ENCODE measurements around the gene LRCH4.

Gene LRCH4

DNA sequence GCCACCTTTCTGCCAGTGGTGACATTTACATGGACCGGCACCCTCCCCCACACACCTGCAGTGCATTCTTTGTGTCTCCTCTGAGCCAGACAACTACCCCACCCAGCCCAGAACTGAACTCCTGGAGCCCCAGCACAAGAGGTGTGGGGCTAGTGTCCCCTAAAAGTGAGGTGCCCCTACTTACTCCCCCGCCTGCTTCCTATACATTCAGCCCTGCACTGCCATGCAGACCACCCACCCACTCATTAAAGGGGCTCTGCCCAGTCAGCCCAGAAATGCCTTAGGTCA is 14.2 kb downstream of the LRCH4 start:
- no peak overlapping the region for H3K4me3 ChIP-seq (ENCODE audit: low read depth, low read length)
- TF ChIP-seq, protein P1, sequence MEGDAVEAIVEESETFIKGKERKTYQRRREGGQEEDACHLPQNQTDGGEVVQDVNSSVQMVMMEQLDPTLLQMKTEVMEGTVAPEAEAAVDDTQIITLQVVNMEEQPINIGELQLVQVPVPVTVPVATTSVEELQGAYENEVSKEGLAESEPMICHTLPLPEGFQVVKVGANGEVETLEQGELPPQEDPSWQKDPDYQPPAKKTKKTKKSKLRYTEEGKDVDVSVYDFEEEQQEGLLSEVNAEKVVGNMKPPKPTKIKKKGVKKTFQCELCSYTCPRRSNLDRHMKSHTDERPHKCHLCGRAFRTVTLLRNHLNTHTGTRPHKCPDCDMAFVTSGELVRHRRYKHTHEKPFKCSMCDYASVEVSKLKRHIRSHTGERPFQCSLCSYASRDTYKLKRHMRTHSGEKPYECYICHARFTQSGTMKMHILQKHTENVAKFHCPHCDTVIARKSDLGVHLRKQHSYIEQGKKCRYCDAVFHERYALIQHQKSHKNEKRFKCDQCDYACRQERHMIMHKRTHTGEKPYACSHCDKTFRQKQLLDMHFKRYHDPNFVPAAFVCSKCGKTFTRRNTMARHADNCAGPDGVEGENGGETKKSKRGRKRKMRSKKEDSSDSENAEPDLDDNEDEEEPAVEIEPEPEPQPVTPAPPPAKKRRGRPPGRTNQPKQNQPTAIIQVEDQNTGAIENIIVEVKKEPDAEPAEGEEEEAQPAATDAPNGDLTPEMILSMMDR (IDR thresholded peaks at IDR 0.05; ENCODE audit: insufficient read depth, low read depth, low read length, missing control alignments): no peak
- no peak for DNase-seq (ENCODE audit: low read depth)

DNA sequence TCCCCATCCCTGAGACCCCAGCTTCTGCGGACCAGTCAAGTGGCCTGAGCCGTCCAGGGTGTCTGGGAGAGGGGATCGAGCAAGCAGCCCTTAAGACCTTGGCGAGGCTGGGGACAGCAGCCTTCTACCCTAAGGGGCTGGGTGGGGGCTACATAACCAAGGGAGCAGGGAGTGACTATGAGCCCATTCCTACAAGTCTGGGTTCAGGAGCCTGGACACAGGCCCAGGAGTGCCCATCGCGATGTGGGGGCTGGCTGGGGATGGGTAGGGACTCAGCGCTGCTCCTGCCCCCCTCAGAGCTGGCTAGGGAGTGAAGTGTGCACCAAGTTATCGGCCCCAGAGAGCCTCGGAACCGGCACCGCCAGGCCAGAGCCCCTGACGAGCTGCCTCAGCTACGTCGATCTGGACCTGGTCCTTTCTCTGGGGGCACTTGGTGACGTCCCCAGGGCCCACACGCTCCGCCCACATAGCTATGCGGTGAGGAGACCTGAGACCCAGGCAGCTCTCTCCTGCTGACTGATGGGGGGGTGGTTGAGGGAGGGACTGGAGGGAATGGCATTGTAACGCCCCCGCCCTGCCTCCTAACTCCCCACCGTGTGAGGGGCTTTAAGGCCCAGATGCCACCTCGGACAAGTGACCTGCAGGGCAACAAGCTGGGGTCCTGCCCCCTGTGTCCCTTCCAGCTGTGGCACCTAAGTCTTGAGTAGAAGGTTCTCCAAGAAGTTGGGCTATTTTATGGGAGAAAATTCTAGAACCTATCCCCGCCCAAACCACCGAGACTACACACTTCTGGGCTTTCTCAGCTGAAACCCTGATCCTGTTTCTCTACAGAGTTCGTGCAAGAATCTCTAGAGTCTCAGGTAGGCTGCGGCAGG is 14.7 kb downstream of the LRCH4 start:
- no peak for DNase-seq (ENCODE audit: low read depth)
- no peak overlapping the region for H3K4me3 ChIP-seq (ENCODE audit: low read depth, low read length)
- TF ChIP-seq, protein P1 (IDR thresholded peaks at IDR 0.05; ENCODE audit: insufficient read depth, low read depth, low read length, missing control alignments): no peak

DNA sequence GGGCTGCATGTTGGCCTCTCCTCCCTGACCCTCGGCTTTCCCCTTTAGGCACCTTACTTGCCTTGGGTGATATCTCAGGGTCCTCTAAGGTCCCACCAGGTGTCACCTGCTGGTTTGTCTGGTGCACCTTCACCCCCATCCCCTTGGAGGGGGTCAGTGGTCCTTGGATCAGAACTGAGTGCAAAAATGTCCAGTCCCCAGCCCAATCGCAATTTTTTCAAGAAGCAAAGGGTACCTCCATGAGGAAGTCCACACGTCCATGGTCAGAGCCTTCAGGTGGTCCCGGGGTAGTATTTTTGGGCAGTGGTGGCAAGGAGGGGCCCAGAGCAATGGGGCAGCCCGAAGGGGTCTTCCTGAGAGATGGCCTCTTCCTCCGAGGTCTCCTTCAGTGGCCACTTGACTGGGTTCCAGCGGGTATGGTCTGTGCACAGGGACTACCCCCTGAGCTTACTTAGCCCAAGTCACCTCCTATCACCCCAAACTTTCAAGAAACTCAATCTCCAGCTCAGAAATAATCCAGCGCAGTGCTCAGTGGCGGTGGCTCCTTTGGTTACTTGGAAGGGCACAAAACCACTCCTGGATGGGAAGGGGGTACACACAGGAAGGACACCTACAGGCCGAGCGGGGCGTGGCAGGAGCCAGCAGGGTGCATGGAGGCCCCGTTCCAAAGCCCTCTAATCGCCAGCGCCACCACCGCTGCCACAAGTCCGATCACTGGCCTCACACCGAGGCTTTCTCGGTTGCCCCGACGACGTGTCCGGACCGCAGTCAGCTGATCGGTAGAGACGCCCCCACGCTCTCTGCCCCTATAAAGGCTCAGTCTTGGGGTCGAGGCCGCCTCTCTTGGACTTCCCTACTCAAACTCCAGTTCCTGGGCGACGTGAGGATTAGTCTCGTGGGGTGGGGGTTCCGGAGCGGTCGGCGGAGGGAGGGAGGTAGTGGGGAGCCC is 16.8 kb downstream of the LRCH4 start:
- TF ChIP-seq, protein P1 (IDR thresholded peaks at IDR 0.05; ENCODE audit: insufficient read depth, low read depth, low read length, missing control alignments): peak; percentile 42
- DNase-seq (ENCODE audit: low read depth): peak; percentile 79
- H3K4me3 ChIP-seq (ENCODE audit: low read depth, low read length): peak overlapping the region; percentile 47

DNA sequence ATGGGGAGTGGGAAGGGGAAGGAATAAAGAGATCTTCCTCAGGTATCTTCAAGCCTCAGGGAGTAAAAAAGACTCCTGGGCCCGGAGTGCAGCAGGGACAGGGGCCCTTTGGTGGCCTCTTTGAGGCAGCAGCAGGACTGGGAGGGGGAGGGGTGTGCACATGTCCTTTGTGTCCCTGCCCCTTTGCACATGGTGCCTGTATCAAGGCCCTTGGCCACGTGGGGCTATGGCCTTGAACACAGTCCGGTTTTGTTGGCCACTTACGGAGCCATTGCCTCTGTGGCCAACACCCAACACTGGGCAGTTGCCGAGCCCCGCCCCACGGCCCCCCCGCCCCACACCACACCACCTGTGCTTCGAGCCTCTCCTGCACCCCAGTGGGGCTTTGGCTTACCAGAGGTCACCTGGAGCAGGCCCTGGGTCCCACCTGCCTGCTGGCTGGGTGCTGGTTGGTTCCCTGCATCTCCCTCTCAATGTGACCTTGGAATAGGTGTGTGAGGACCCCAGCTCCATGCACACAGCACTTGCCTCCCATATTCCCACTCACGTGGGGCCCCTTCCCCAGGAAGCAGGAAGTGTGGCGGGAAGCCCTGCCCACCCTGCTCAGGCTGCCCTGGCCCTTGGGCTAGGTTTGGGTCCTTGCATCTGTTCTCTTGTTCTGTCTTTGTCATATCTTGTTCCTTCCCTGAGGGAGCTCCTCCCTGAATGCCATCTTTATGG is 17.6 kb downstream of the LRCH4 start:
- DNase-seq (ENCODE audit: low read depth): peak; percentile 40
- TF ChIP-seq, protein P1 (IDR thresholded peaks at IDR 0.05; ENCODE audit: insufficient read depth, low read depth, low read length, missing control alignments): no peak
- H3K4me3 ChIP-seq (ENCODE audit: low read depth, low read length): no peak overlapping the region

DNA sequence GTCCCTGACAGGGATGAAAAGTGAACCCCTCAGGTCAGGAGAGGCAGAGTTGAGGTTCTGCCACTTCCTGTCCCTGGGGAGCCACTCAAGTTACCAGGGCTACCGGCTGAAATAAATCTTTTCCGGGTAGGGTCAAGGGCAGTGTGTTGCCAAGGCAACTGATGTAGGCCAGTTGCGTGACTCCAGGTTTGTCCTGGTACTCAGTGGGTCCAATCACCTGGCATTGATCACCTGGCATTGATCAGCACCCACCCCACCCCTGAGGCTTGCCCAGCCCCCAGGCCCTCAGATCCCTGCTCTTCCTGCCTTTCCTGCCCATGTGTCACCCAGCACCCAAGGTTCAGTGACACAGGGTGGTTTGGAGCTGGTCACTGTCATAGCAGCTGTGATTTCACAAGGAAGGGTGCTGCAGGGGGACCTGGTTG is 18.2 kb downstream of the LRCH4 start:
- TF ChIP-seq, protein P1 (IDR thresholded peaks at IDR 0.05; ENCODE audit: insufficient read depth, low read depth, low read length, missing control alignments): no peak
- no peak overlapping the region for H3K4me3 ChIP-seq (ENCODE audit: low read depth, low read length)
- peak; percentile 62 for DNase-seq (ENCODE audit: low read depth)

DNA sequence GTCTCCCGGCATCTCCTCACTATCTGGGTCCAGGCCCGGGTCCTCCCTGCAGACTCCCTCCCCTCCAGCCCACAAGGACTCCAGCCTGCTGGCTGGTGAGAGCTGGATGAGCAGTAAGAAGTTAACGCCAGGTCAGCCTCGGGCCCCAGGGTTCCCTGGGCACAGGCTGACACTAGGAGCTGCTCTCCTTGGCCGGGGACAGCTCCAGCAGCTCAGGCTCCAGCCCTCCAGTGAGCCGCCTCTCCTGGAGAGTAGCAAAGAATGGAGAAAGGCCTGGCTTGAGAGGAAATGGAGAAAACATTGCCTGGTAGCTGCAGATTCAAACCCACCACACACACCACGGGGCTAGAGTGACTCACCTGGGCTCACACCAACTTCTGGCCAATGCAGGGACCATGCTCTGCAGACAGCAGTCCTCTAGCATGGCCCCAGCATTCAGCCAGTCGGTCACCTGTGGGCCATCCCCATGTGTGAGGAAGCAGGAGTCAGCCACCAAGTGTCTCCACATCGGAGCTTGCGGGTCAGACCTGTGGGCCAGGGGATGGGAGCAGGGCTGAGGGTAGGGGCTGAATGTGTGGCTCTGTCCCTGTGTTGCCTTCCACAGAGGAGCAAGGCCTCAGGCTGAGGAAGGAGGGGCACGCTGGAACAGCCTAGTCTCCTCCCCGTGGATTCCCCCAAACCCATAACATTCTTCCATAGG is 18.7 kb downstream of the LRCH4 start:
- TF ChIP-seq, protein P1 (IDR thresholded peaks at IDR 0.05; ENCODE audit: insufficient read depth, low read depth, low read length, missing control alignments): no peak
- no peak for DNase-seq (ENCODE audit: low read depth)
- H3K4me3 ChIP-seq (ENCODE audit: low read depth, low read length): no peak overlapping the region

Measured in GM12865 (cell line).